Subcutaneous adipose tissue (tissue), 4 donors: ENCODE measurements around the gene RNGTT. TPM values are rescaled to one million over a fixed set of nuclear protein-coding genes. Genes with fewer than 3 reads are reported as not detected.

Source experiments
- CTCF ChIP-seq: fragments of 450-650 bp; IDR thresholded peaks from one replicate; pipeline ENCODE4 v1.5.1; 2016; ENCODE audit warnings: low read depth, mild to moderate bottlenecking, control low read depth, antibody characterized with exemption, moderate library complexity
- total RNA-seq, 4 donors: library from RNA; depleted of rRNA; stranded (reverse); fragments of >200 nt; gene quantifications; one replicate each; pipeline ENCODE4 v1.1.0, GENCODE V29; 2016

RNGTT gene
- total RNA-seq, 4 donors from 2014 or later = 10.2 to 22.3 (median 13.4) TPM

GRCh38 chr6:88748141-88748540 lies 215.3 kb downstream of the RNGTT start:
- TF ChIP-seq CTCF = no peak

GRCh38 chr6:88741939-88742338 lies 221.5 kb downstream of the RNGTT start:
- no peak for TF ChIP-seq CTCF

- no peak for TF ChIP-seq CTCF
These were observed 222.3 kb downstream of the RNGTT start for GRCh38 chr6:88741071-88741470.

- no peak for TF ChIP-seq CTCF
These were observed 228.9 kb downstream of the RNGTT start for GRCh38 chr6:88734544-88734943.

GRCh38 chr6:88730611-88731011 lies 232.8 kb downstream of the RNGTT start:
- TF ChIP-seq CTCF = no peak

- TF ChIP-seq CTCF = no peak
These were observed 234.7 kb downstream of the RNGTT start for GRCh38 chr6:88728756-88729155.

GRCh38 chr6:88725111-88725975 lies 238.1 kb downstream of the RNGTT start:
- no peak for TF ChIP-seq CTCF
